B cell (primary cell): ENCODE results near the gene ORAI3. TPM values are rescaled to one million over a fixed set of nuclear protein-coding genes. Genes with fewer than 3 reads are reported as not detected.

Experiments
- ATAC-seq: fragments of 200-7000 bp; cut with Tn5 transposase; one replicate; pipeline ENCODE4 v1.10.0; 2021; ENCODE audit warnings: low read depth, mild to moderate bottlenecking, moderate number of reproducible peaks, moderate library complexity
- CTCF ChIA-PET: fragments of 350-600 bp; sonication (Branson Sonifier 250); formaldehyde crosslinking; loops from one replicate; lab custom pipeline; 2021; ENCODE audit warnings: antibody characterized with exemption, inconsistent platforms; lab: Charles Lee
- POLR2A ChIA-PET: fragments of 350-600 bp; sonication (Branson Sonifier 250); formaldehyde crosslinking; loops from one replicate; lab custom pipeline; 2021; ENCODE audit warnings: antibody characterized with exemption; lab: Charles Lee
- DNase-seq: peaks from one replicate; pipeline ENCODE4 v3.0.0; 2013
- H2AFZ ChIP-seq: 2 replicates; pipeline ENCODE4 v1.6.1; 2012; ENCODE audit warnings: mild to moderate bottlenecking, low read depth, low read length; ENCODE audit not compliant: insufficient read depth, poor library complexity, severe bottlenecking
- H3K27ac ChIP-seq, 2 donors: 1 replicate in 1 of 2; 2 replicates in 1 of 2; pipeline ENCODE4 v1.5.1; 2012 to 2013; ENCODE audit warnings: low read length in 2 of 2, mild to moderate bottlenecking in 2 of 2, moderate library complexity in 1 of 2
- H3K27me3 ChIP-seq, 4 experiments: fragments of 200-600 bp in 1 of 4; sonication (generic) in 1 of 4; replicated peaks in 1 of 4; 1 replicate in 2 of 4; 2 replicates in 2 of 4; pipeline versions ENCODE4 v1.6.1 to v1.7.0; 2013 to 2016; ENCODE audit warnings: low read length in 3 of 4, mild to moderate bottlenecking in 2 of 4, mixed read lengths in 1 of 4, moderate library complexity in 1 of 4; ENCODE audit not compliant: insufficient read depth in 4 of 4, control insufficient read depth in 3 of 4; ENCODE audit errors: control extremely low read depth in 1 of 4
- H3K36me3 ChIP-seq, 2 experiments: replicated peaks in 1 of 2; 1 replicate in 1 of 2; 2 replicates in 1 of 2; pipeline versions ENCODE4 v1.6.1 to v1.7.1; 2013; ENCODE audit warnings: low read length in 1 of 2; ENCODE audit not compliant: insufficient read depth in 2 of 2, control insufficient read depth in 1 of 2; ENCODE audit errors: control extremely low read depth in 1 of 2, extremely low read depth in 1 of 2
- H3K4me1 ChIP-seq, 2 donors: fragments of 200-600 bp in 1 of 2; sonication (generic) in 1 of 2; 1 replicate in 1 of 2; 2 replicates in 1 of 2; pipeline versions ENCODE4 v1.5.1 to v1.6.1; 2013 to 2017; ENCODE audit warnings: low read length in 2 of 2; ENCODE audit not compliant: control insufficient read depth in 2 of 2, insufficient read depth in 2 of 2
- H3K4me2 ChIP-seq: replicated peaks from 2 replicates; pipeline ENCODE3; 2012; ENCODE audit warnings: mild to moderate bottlenecking, low read depth, low read length; ENCODE audit not compliant: poor library complexity, severe bottlenecking
- H3K4me3 ChIP-seq, 5 experiments: fragments of 200-600 bp in 1 of 5; sonication (generic) in 1 of 5; 1 replicate in 3 of 5; 2 replicates in 2 of 5; pipeline versions ENCODE4 v1.5.1 to v1.7.0; 2011 to 2016; ENCODE audit warnings: low read length in 4 of 5, mild to moderate bottlenecking in 4 of 5, low read depth in 2 of 5, control low read depth in 1 of 5, moderate library complexity in 1 of 5; ENCODE audit not compliant: insufficient read depth in 1 of 5; ENCODE audit errors: control extremely low read depth in 1 of 5, extremely low read depth in 1 of 5
- H3K79me2 ChIP-seq: fragments of 200-600 bp; sonication (generic); one replicate; pipeline ENCODE4 v1.6.0; 2016; ENCODE audit warnings: low read length; ENCODE audit not compliant: control insufficient read depth, insufficient read depth
- H3K9ac ChIP-seq: fragments of 200-600 bp; sonication (generic); 2 replicates; pipeline ENCODE4 v1.6.1; 2017; ENCODE audit warnings: mild to moderate bottlenecking, low read length, moderate library complexity
- H3K9me3 ChIP-seq, 3 donors: one replicate each; pipeline versions ENCODE4 v1.6.1 to v1.7.1; 2013; ENCODE audit warnings: low read length in 2 of 3; ENCODE audit not compliant: control insufficient read depth in 2 of 3, insufficient read depth in 1 of 3; ENCODE audit errors: control extremely low read depth in 1 of 3
- H4K20me1 ChIP-seq: 2 replicates; pipeline ENCODE4 v1.6.0; 2012; ENCODE audit warnings: mild to moderate bottlenecking, low read length; ENCODE audit not compliant: insufficient read depth, control insufficient read depth, poor library complexity, severe bottlenecking
- H3K27ac Mint-ChIP-seq: one replicate; pipeline ENCODE4 v1.8.0; 2021; ENCODE audit warnings: mixed read lengths
- H3K27me3 Mint-ChIP-seq: one replicate; pipeline ENCODE4 v1.8.0; 2021; ENCODE audit warnings: mixed read lengths
- H3K4me1 Mint-ChIP-seq: one replicate; pipeline ENCODE4 v1.8.0; 2021; ENCODE audit warnings: mixed read lengths
- H3K4me3 Mint-ChIP-seq: one replicate; pipeline ENCODE4 v1.8.0; 2021; ENCODE audit warnings: mixed read lengths
- H3K9me3 Mint-ChIP-seq: one replicate; pipeline ENCODE4 v1.8.0; 2022; ENCODE audit warnings: mixed read lengths; ENCODE audit not compliant: insufficient read depth
- EZH2 ChIP-seq: IDR thresholded peaks from 2 replicates; pipeline ENCODE4 v1.6.1; 2012; ENCODE audit warnings: borderline replicate concordance, low read depth, mild to moderate bottlenecking, moderate library complexity, low read length; ENCODE audit not compliant: insufficient read depth, poor library complexity, severe bottlenecking
- WGBS: methylation state at CpG from one replicate; pipeline ENCODE4 v1.1.5; 2013; ENCODE audit warnings: missing lambda C conversion rate; ENCODE audit not compliant: insufficient coverage; 5-methylcytosine and 5-hydroxymethylcytosine counted together
- intact Hi-C: fragments of 100-400 bp; cut with micrococcal nuclease; formaldehyde crosslinking; loops from one replicate; pipeline ENCODE4 v1.10.0; 2022
- polyA plus RNA-seq: library from polyadenylated mRNA; depleted of rRNA; stranded (reverse); fragments of >200 nt; gene quantifications from 2 replicates; pipeline ENCODE4 v1.2.3, GENCODE V29; 2012
- total RNA-seq, 2 donors: library from RNA; stranded (reverse); fragments of 120-200 nt in 1 of 2; gene quantifications; 1 replicate in 1 of 2; 2 replicates in 1 of 2; pipeline versions ENCODE4 v1.2.3 to v1.2.4, GENCODE V29; 2013 to 2022
- TF ChIP-seq, protein P1 (sequence below): fragments of 200-600 bp; IDR thresholded peaks from one replicate; pipeline ENCODE4 v1.8.0; 2022; ENCODE audit warnings: antibody characterized with exemption, mild to moderate bottlenecking

ORAI3 gene
- total and polyA plus RNA-seq, 2 donors (not counting 1 experiment from before 2014, with no cell fraction given) = 32.2 to 51.8 TPM

DNA sequence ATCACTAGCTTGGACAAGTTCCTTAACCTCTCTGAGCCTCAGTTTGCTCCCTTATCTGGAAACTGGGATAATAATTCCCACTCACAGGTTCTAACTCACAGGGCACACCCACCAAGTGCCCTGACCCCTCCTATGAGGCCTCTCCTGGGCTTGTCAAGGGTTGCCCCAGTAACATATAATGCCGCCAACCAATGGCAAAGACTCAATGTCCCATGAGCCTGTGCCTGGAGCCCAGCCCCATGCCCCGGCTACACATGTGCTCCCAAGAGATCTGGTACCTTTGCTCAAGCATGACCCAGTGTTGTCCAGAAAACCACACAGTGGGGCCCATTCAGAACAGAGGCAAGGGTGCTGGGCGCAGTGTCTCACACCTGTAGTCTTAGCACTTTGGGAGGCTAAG, 34.0 kb upstream of the ORAI3 start:
- Mint-ChIP-seq H3K4me1 (peaks cover 3% of the 10 kb centered on the region), H3K9me3 (no peaks in the 10 kb centered on the region), H3K4me3 (no peak overlapping the region), H3K27me3 (no peaks in the 10 kb centered on the region), H3K27ac (no peak overlapping the region)
- H3K9me3 ChIP-seq = no peaks in the 10 kb centered on the region
- TF ChIP-seq EZH2 = no peak
- TF ChIP-seq, protein P1, sequence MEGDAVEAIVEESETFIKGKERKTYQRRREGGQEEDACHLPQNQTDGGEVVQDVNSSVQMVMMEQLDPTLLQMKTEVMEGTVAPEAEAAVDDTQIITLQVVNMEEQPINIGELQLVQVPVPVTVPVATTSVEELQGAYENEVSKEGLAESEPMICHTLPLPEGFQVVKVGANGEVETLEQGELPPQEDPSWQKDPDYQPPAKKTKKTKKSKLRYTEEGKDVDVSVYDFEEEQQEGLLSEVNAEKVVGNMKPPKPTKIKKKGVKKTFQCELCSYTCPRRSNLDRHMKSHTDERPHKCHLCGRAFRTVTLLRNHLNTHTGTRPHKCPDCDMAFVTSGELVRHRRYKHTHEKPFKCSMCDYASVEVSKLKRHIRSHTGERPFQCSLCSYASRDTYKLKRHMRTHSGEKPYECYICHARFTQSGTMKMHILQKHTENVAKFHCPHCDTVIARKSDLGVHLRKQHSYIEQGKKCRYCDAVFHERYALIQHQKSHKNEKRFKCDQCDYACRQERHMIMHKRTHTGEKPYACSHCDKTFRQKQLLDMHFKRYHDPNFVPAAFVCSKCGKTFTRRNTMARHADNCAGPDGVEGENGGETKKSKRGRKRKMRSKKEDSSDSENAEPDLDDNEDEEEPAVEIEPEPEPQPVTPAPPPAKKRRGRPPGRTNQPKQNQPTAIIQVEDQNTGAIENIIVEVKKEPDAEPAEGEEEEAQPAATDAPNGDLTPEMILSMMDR = no peak
- no peak overlapping the region for H3K4me2 ChIP-seq
- H3K4me1 ChIP-seq = no peaks in the 10 kb centered on the region
- H3K79me2 ChIP-seq = no peaks in the 10 kb centered on the region
- no peak overlapping the region for H3K9ac ChIP-seq
- 33% methylated on average over 3 of the region's 3 CpGs for WGBS
- no peak overlapping the region for H3K27ac ChIP-seq
- no peak overlapping the region for H3K4me3 ChIP-seq
- DNase-seq (no peak), ATAC-seq (peak; percentile 41)
- H3K27me3 ChIP-seq = no peaks in the 10 kb centered on the region
- no peak overlapping the region for H2AFZ ChIP-seq
- ChIA-PET CTCF (interaction anchor here (1.2 to 1.3 kb wide), 2 partner anchors 13 to 71 kb away, joined by 3 read pairs; no protein-coding TSS in a partner anchor), POLR2A (interaction anchor here (0.6 kb wide), 1 partner anchor 12 kb away, joined by 3 read pairs; no protein-coding TSS in a partner anchor)
- intact Hi-C loops = no loop called here
- H3K36me3 ChIP-seq = no peaks in the 10 kb centered on the region
- no peaks in the 10 kb centered on the region for H4K20me1 ChIP-seq

DNA sequence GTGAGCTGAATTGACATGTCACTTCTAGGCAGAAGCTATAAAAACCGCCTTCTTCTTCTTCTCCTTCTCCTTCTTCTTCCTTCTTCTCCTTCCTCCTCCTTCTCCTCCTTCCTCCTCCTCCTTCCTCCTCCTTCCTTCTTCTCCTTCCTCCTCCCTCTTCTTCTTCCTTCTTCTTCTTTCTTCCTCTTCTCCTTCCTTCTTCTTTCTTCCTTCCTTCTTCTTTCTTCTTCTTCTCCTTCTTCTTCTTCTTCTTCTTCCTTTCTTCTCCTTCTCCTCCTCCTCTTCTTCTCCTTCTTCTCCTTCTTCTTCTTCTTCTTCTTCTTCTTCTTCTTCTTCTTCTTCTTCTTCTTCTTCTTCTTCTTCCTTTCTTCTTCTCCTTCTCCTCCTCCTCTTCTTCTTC, 30.3 kb upstream of the ORAI3 start:
- WGBS = 63% methylated on average over 1 of the region's 1 CpG
- Histone ChIP-seq H3K4me3 (no peak overlapping the region), H3K9me3 (no peaks in the 10 kb centered on the region), H3K4me2 (no peak overlapping the region), H3K36me3 (no peaks in the 10 kb centered on the region), H2AFZ (no peak overlapping the region), H3K9ac (no peak overlapping the region), H3K79me2 (no peaks in the 10 kb centered on the region), H3K4me1 (peaks cover 0 to 12% of the 10 kb centered on the region in 2 donors), H4K20me1 (no peaks in the 10 kb centered on the region), H3K27ac (no peak overlapping the region), H3K27me3 (no peaks in the 10 kb centered on the region)
- ChIA-PET POLR2A (no interaction called here), CTCF (interaction anchor here (1.0 to 5.2 kb wide), 4 partner anchors 17 to 73 kb away, joined by 3 to 58 read pairs (median 14); no protein-coding TSS in a partner anchor)
- intact Hi-C loops = no loop called here
- Mint-ChIP-seq H3K27me3 (no peaks in the 10 kb centered on the region), H3K9me3 (no peaks in the 10 kb centered on the region), H3K4me3 (no peak overlapping the region), H3K4me1 (peaks cover 11% of the 10 kb centered on the region), H3K27ac (no peak overlapping the region)
- DNase-seq (no peak), ATAC-seq (no peak)
- no peak for TF ChIP-seq EZH2
- TF ChIP-seq, protein P1 = no peak
